GM12878 (cell line): ENCODE results near the gene GSTA3. TPM values are rescaled to one million over a fixed set of nuclear protein-coding genes. Genes with fewer than 3 reads are reported as not detected.

ENCODE experiments used
- ATAC-seq: fragments of 200-7000 bp; cut with Tn5 transposase; 3 replicates; pipeline ENCODE4 v1.9.1; 2020; ENCODE audit warnings: mild to moderate bottlenecking, moderate library complexity
- BruUV-seq: library from RNA; stranded (reverse); fragments of 400-500 nt; replicated peaks from 2 replicates; lab custom pipeline; 2021; lab: Mats Ljungman, UMichigan
- CTCF ChIA-PET: fragments of 300-600 bp; sonication (Branson Sonifier 250); formaldehyde crosslinking; extraction: SDS; loops from one replicate; lab custom pipeline; 2021; ENCODE audit warnings: inconsistent platforms; lab: Yijun Ruan, JAX
- POLR2A ChIA-PET: fragments of 350-600 bp; formaldehyde crosslinking; extraction: SDS; loops from one replicate; lab custom pipeline; 2021; ENCODE audit warnings: inconsistent platforms; lab: Charles Lee
- RAD21 ChIA-PET: fragments of 300-600 bp; sonication (Branson Sonifier 250); formaldehyde crosslinking; loops from one replicate; lab custom pipeline; 2023; ENCODE audit warnings: antibody characterized with exemption; ENCODE audit not compliant: unreplicated experiment; lab: Charles Lee
- SMC1A ChIA-PET: fragments of 300-600 bp; sonication (Branson Sonifier 250); formaldehyde crosslinking; loops from one replicate; lab custom pipeline; 2023; ENCODE audit not compliant: unreplicated experiment, uncharacterized antibody; lab: Charles Lee
- DNase-seq: peaks from one replicate; pipeline ENCODE4 v3.0.0-alpha.2; 2011; ENCODE audit warnings: low read depth, low spot score
- FAIRE-seq: peaks from 3 replicates; lab custom pipeline; 2011; peaks lifted over from hg19 to GRCh38; lab: Jason Lieb, UNC
- H2AFZ ChIP-seq: 2 replicates; pipeline ENCODE4 v1.6.0; 2011; ENCODE audit warnings: low read depth, low read length, control low read depth; ENCODE audit not compliant: control insufficient read depth
- H3K27ac ChIP-seq: 2 replicates; pipeline ENCODE4 v1.5.1; 2011; ENCODE audit warnings: control low read depth; ENCODE audit not compliant: control insufficient read depth, insufficient read depth
- H3K27me3 ChIP-seq, 2 experiments: replicated peaks in 1 of 2; 2 replicates each; pipeline versions ENCODE4 v1.6.0 to v1.6.1; 2011; ENCODE audit warnings: low read length in 1 of 2; ENCODE audit not compliant: control insufficient read depth in 2 of 2, insufficient read depth in 2 of 2
- H3K36me3 ChIP-seq, 2 experiments: 2 replicates each; pipeline ENCODE4 v1.5.1; 2011; ENCODE audit warnings: low read length in 1 of 2; ENCODE audit not compliant: control insufficient read depth in 2 of 2, insufficient read depth in 2 of 2
- H3K4me1 ChIP-seq: 2 replicates; pipeline ENCODE4 v1.6.1; 2011; ENCODE audit warnings: mild to moderate bottlenecking, low read length, moderate library complexity, mixed read lengths; ENCODE audit not compliant: control insufficient read depth, insufficient read depth
- H3K4me2 ChIP-seq: 2 replicates; pipeline ENCODE4 v1.6.0; 2011; ENCODE audit warnings: control low read depth; ENCODE audit not compliant: control insufficient read depth, insufficient read depth
- H3K4me3 ChIP-seq: fragments of 200-600 bp; sonication (generic); 2 replicates; pipeline ENCODE4 v1.5.1; 2016
- H3K79me2 ChIP-seq: 2 replicates; pipeline ENCODE4 v1.6.0; 2011; ENCODE audit warnings: low read length; ENCODE audit not compliant: control insufficient read depth, insufficient read depth
- H3K9ac ChIP-seq: 2 replicates; pipeline ENCODE4 v1.8.0; 2011; ENCODE audit warnings: low read length, control low read depth, mixed read lengths; ENCODE audit not compliant: control insufficient read depth, insufficient read depth
- H3K9me3 ChIP-seq: replicated peaks from 3 replicates; pipeline ENCODE4 v1.5.1; 2011; ENCODE audit warnings: mild to moderate bottlenecking, low read length; ENCODE audit not compliant: control insufficient read depth, insufficient read depth
- H4K20me1 ChIP-seq: 2 replicates; pipeline ENCODE4 v1.6.0; 2011; ENCODE audit not compliant: control insufficient read depth, insufficient read depth
- CBFB ChIP-seq: IDR thresholded peaks from 2 replicates; pipeline ENCODE4 v1.6.1; 2016; ENCODE audit warnings: antibody characterized with exemption, low read depth
- ESRRA ChIP-seq: IDR thresholded peaks from 2 replicates; pipeline ENCODE4 v1.6.1; 2012; ENCODE audit warnings: mild to moderate bottlenecking, low read length, improper control_type of control experiment
- HCFC1 ChIP-seq: fragments of 150-350 bp; IDR thresholded peaks from 2 replicates; pipeline ENCODE4 v1.6.1; 2014; ENCODE audit warnings: low read length
- MEF2B ChIP-seq: fragments of 450-650 bp; IDR thresholded peaks from 2 replicates; pipeline ENCODE4 v1.6.1; 2018; ENCODE audit warnings: mild to moderate bottlenecking, moderate library complexity; ENCODE audit not compliant: partially characterized antibody, poor library complexity, severe bottlenecking
- NR2C1 ChIP-seq: fragments of 450-650 bp; IDR thresholded peaks from 2 replicates; pipeline ENCODE4 v1.6.1; 2017; ENCODE audit warnings: antibody characterized with exemption, mild to moderate bottlenecking, moderate library complexity
- NR2C2 ChIP-seq: IDR thresholded peaks from 2 replicates; pipeline ENCODE4 v1.6.1; 2011; ENCODE audit warnings: borderline replicate concordance, low read depth; ENCODE audit not compliant: control insufficient read depth, insufficient read length
- RAD21 ChIP-seq: IDR thresholded peaks from 2 replicates; pipeline ENCODE4 v1.6.1; 2011; ENCODE audit warnings: mild to moderate bottlenecking, low read depth, low read length, moderate library complexity; ENCODE audit not compliant: insufficient read depth
- SIX5 ChIP-seq: IDR thresholded peaks from 2 replicates; pipeline ENCODE4 v1.6.1; 2011; ENCODE audit warnings: mild to moderate bottlenecking, low read depth, low read length, moderate library complexity; ENCODE audit not compliant: severe bottlenecking
- SMC3 ChIP-seq: IDR thresholded peaks from 2 replicates; pipeline ENCODE4 v1.6.1; 2011; ENCODE audit warnings: low read length, improper control_type of control experiment, borderline replicate concordance
- SPI1 ChIP-seq: IDR thresholded peaks from 2 replicates; pipeline ENCODE4 v1.6.1; 2011; ENCODE audit warnings: low read depth, mild to moderate bottlenecking, low read length, moderate library complexity, borderline replicate concordance; ENCODE audit not compliant: insufficient read depth
- SRF ChIP-seq, 2 experiments: IDR thresholded peaks; 2 replicates each; pipeline ENCODE4 v1.6.1; 2011; ENCODE audit warnings: low read depth in 2 of 2, low read length in 2 of 2, mild to moderate bottlenecking in 1 of 2, moderate library complexity in 1 of 2
- WRNIP1 ChIP-seq: IDR thresholded peaks from 2 replicates; pipeline ENCODE4 v1.6.1; 2011; ENCODE audit warnings: low read depth, low read length, improper control_type of control experiment, borderline replicate concordance
- ZNF24 ChIP-seq: fragments of 450-650 bp; IDR thresholded peaks from 2 replicates; pipeline ENCODE4 v1.6.1; 2017; ENCODE audit warnings: antibody characterized with exemption, mild to moderate bottlenecking
- WGBS: methylation state at CpG from one replicate; pipeline ENCODE4 v1.1.6; 2016; ENCODE audit warnings: low lambda C conversion rate; ENCODE audit not compliant: insufficient replicate concordance, insufficient coverage; ENCODE audit errors: missing lambda C conversion rate; 5-methylcytosine and 5-hydroxymethylcytosine counted together
- in situ Hi-C: fragments of 300-500 bp; cut with MboI; formaldehyde crosslinking; loops from 9 replicates; pipeline ENCODE4 v1.14.3; 2018; ENCODE audit warnings: mixed read lengths
- intact Hi-C: fragments of 100-400 bp; cut with micrococcal nuclease; formaldehyde crosslinking; loops from one replicate; pipeline ENCODE4 v1.14.2; 2022; ENCODE audit not compliant: unreplicated experiment
- polyA plus RNA-seq, 11 experiments: library from polyadenylated mRNA; depleted of rRNA in 4 of 11; unstranded in 6 of 11; stranded (reverse) in 5 of 11; fragments of >200 nt; fragmentation: Nextera tagmentation in 4 of 11; fragmentation: Illumina TruSeq in 1 of 11; extraction: Ambion mirVana in 4 of 11; extraction: Trizol in 1 of 11; gene quantifications; 1 replicate in 1 of 11; 2 replicates in 10 of 11; pipeline versions ENCODE4 v1.2.1 to v1.2.3, GENCODE V29; 2011 to 2016; ENCODE audit warnings: inconsistent platforms in 2 of 11, missing spikeins in 2 of 11, low read depth in 1 of 11
- total RNA-seq, 4 experiments: library from RNA; depleted of rRNA in 3 of 4; stranded (reverse); fragments of >200 nt in 3 of 4; fragmentation: Illumina TruSeq in 1 of 4; extraction: Trizol in 1 of 4; gene quantifications; 2 replicates each; pipeline versions ENCODE4 v1.2.1 to v1.2.3, GENCODE V29; 2013 to 2021
- TF ChIP-seq, protein P1 (sequence below): IDR thresholded peaks from 2 replicates; pipeline ENCODE4 v1.6.1; 2012; ENCODE audit warnings: low read depth, low read length, improper control_type of control experiment
- TF ChIP-seq, protein P2 (sequence below): fragments of 450-650 bp; formaldehyde crosslinking; IDR thresholded peaks from 2 replicates; pipeline ENCODE4 v1.4.0; 2020; ENCODE audit warnings: mild to moderate bottlenecking, moderate library complexity
- TF ChIP-seq, protein P3 (sequence below): IDR thresholded peaks from 2 replicates; pipeline ENCODE4 v1.6.1; 2012; ENCODE audit warnings: low read length, inconsistent platforms

Gene GSTA3
- total and polyA plus RNA-seq, 10 of the 15 experiments (the other 5 are each of a cell fraction or from before 2014, with no cell fraction given): not detected

DNA sequence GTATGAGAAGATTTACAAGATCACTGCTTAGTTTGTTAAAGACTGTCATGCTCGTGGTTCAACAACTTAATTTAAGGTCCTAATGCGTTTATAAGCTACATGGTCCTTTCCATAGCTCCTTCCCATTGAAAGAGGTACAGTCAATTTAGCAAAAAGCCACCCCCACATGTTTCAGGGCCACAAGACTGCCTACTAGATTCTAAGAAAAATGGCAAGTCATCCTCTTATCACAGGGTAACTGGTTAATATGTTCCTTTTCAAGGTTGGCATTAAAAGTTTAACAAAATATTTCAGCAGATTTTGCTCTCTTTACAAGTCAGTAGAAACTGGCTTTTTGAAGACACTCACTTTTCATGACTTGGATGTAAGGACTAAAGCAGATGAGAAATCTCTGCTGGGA is 15.7 kb downstream of the GSTA3 start (continued):
- TF ChIP-seq WRNIP1 (no peak), NR2C2 (no peak), ZNF24 (no peak), SRF (IDR thresholded peaks at IDR 0.05; ENCODE audit: low read depth in 2 of 2, low read length in 2 of 2) (no peak)
- TF ChIP-seq, protein P1, sequence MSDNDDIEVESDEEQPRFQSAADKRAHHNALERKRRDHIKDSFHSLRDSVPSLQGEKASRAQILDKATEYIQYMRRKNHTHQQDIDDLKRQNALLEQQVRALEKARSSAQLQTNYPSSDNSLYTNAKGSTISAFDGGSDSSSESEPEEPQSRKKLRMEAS: no peak

DNA sequence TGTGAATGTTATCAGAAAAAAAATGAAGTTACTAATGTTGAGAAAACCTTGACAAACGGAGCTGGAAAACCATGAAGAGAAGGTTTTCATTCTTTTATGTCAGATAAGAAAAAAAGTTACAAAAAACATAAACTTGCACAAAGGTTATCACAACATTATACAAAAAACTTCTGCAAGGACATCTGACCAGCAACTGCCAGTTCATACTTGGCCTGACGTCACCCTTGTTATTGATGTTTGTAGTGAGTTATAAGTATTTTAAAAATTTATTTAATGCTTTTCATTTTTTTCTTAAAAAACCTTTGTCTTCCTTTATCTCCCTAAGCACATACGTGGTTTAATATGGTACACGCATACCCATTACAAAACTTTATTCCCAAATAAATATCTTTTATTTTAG is 16.3 kb downstream of the GSTA3 start:
- WGBS: 28% methylated on average over 4 of the region's 4 CpGs
- in situ Hi-C loops (no loop called here), intact Hi-C loops (no loop called here)
- BruUV-seq: no TSS peak
- Histone ChIP-seq H3K4me1 (no peaks in the 10 kb centered on the region), H3K9me3 (no peaks in the 10 kb centered on the region; the same call in 2 of the 3 replicates), H4K20me1 (no peaks in the 10 kb centered on the region), H3K9ac (no peak overlapping the region), H3K27ac (no peak overlapping the region), H3K79me2 (no peaks in the 10 kb centered on the region)
- POLR2A ChIA-PET: no interaction called here
- RAD21 ChIA-PET: no interaction called here
- no peak for TF ChIP-seq CBFB
- TF ChIP-seq RAD21: no peak
- TF ChIP-seq ESRRA: no peak
- TF ChIP-seq, protein P2, sequence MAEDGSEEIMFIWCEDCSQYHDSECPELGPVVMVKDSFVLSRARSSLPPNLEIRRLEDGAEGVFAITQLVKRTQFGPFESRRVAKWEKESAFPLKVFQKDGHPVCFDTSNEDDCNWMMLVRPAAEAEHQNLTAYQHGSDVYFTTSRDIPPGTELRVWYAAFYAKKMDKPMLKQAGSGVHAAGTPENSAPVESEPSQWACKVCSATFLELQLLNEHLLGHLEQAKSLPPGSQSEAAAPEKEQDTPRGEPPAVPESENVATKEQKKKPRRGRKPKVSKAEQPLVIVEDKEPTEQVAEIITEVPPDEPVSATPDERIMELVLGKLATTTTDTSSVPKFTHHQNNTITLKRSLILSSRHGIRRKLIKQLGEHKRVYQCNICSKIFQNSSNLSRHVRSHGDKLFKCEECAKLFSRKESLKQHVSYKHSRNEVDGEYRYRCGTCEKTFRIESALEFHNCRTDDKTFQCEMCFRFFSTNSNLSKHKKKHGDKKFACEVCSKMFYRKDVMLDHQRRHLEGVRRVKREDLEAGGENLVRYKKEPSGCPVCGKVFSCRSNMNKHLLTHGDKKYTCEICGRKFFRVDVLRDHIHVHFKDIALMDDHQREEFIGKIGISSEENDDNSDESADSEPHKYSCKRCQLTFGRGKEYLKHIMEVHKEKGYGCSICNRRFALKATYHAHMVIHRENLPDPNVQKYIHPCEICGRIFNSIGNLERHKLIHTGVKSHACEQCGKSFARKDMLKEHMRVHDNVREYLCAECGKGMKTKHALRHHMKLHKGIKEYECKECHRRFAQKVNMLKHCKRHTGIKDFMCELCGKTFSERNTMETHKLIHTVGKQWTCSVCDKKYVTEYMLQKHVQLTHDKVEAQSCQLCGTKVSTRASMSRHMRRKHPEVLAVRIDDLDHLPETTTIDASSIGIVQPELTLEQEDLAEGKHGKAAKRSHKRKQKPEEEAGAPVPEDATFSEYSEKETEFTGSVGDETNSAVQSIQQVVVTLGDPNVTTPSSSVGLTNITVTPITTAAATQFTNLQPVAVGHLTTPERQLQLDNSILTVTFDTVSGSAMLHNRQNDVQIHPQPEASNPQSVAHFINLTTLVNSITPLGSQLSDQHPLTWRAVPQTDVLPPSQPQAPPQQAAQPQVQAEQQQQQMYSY (CRISPR knock-in tag): no peak
- no peak for TF ChIP-seq SMC3
- no peak for TF ChIP-seq SIX5
- TF ChIP-seq MEF2B: no peak
- no peak for TF ChIP-seq NR2C1
- TF ChIP-seq SPI1: no peak
- TF ChIP-seq, protein P3, sequence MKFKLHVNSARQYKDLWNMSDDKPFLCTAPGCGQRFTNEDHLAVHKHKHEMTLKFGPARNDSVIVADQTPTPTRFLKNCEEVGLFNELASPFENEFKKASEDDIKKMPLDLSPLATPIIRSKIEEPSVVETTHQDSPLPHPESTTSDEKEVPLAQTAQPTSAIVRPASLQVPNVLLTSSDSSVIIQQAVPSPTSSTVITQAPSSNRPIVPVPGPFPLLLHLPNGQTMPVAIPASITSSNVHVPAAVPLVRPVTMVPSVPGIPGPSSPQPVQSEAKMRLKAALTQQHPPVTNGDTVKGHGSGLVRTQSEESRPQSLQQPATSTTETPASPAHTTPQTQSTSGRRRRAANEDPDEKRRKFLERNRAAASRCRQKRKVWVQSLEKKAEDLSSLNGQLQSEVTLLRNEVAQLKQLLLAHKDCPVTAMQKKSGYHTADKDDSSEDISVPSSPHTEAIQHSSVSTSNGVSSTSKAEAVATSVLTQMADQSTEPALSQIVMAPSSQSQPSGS: no peak
- no peak for TF ChIP-seq HCFC1
- TF ChIP-seq, all 136 proteins: peak for 0
- ATAC-seq (no peak), FAIRE-seq (no peak), DNase-seq (no peak)
- no peak overlapping the region for H2AFZ ChIP-seq
- no peak overlapping the region for H3K4me3 ChIP-seq
- H3K27me3 ChIP-seq: no peaks in the 10 kb centered on the region
- H3K4me2 ChIP-seq: no peak overlapping the region
- CTCF ChIA-PET: no interaction called here
- no peaks in the 10 kb centered on the region for H3K36me3 ChIP-seq
- SMC1A ChIA-PET: no interaction called here
